Right ventricle myocardium superior (tissue), 1 donor: ENCODE data around the gene VAT1. TPM values are rescaled to one million over a fixed set of nuclear protein-coding genes. Genes with fewer than 3 reads are reported as not detected.
"Not testable (repeated sequence)": the region's sequence is repeated elsewhere in the genome, so short reads cannot be mapped to it uniquely, and the experiment has no call there.

Experiments used
- ATAC-seq: fragments of 200-7000 bp; cut with Tn5 transposase; one replicate; pipeline ENCODE4 v1.9.1; 2020; ENCODE audit warnings: mild to moderate bottlenecking; ENCODE audit not compliant: poor library complexity
- DNase-seq: peaks from one replicate; pipeline ENCODE4 v3.0.0-alpha.2; 2020
- intact Hi-C: fragments of 100-400 bp; cut with DNase I; formaldehyde crosslinking; loops from one replicate; pipeline ENCODE4 v1.11.2; 2022
- total RNA-seq: library from RNA; stranded (reverse); fragmentation: NEBNext Ultra II Directional; extraction: Animal tissue kit (Norgen Biotek cat#: 25700); gene quantifications from one replicate; pipeline ENCODE4 v1.2.1, GENCODE V29; 2021
- donor health status: DM: no; HTN: yes; CAD: no; lungs with severe emphysema.

VAT1 gene
- total RNA-seq, 1 donor from 2014 or later = 89.7 TPM

GRCh38 chr17:42989726-42990652, 32.2 kb downstream of the VAT1 start:
- DNase-seq (no peak), ATAC-seq (no peak)
- intact Hi-C loops = no loop called here

- intact Hi-C loops = no loop called here
- no peak for DNase-seq
- no peak for ATAC-seq
Measured at GRCh38 chr17:42989141-42989540, 33.0 kb downstream of the VAT1 start.

DNA sequence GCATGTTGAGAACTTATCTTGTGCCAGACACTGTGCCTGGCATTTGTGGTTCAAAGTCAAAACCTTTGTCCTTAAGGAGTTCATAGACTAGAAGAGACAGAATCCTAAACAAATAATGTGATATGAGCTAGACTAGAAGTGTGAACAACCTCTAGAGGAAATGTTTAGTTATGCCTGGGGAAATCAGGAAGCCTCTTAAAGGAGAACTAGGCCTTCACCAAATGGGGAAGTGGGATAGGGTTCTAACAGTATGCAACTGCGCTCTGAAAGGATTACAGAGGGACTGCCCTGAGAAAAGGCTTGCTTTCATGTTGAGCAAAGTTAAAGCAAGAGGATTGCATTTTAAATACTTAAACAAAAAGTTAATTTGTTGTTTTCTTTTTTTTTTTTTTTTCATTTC, 37.0 kb downstream of the VAT1 start:
- no peak for DNase-seq
- ATAC-seq = no peak
- intact Hi-C loops = no loop called here

DNA sequence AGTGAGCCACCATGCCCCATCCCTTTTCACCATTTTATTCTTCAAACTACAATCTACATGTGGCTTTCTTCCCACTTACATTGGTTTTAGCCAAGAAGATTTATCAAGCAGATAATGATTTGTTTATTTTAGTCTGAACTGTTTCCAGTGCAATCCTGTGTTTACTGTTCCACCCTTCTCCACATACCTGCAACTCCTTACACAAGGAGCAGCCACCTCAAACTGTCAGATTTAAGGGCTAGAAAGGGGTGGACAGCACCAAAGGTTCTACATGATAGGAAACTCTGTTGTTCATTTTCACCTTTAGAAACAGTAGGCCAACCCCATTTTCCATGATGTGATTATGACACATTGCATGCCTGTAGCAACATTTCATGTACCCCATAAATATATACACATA, 39.9 kb downstream of the VAT1 start:
- no peak for ATAC-seq
- no peak for DNase-seq
- intact Hi-C loops = no loop called here

DNA sequence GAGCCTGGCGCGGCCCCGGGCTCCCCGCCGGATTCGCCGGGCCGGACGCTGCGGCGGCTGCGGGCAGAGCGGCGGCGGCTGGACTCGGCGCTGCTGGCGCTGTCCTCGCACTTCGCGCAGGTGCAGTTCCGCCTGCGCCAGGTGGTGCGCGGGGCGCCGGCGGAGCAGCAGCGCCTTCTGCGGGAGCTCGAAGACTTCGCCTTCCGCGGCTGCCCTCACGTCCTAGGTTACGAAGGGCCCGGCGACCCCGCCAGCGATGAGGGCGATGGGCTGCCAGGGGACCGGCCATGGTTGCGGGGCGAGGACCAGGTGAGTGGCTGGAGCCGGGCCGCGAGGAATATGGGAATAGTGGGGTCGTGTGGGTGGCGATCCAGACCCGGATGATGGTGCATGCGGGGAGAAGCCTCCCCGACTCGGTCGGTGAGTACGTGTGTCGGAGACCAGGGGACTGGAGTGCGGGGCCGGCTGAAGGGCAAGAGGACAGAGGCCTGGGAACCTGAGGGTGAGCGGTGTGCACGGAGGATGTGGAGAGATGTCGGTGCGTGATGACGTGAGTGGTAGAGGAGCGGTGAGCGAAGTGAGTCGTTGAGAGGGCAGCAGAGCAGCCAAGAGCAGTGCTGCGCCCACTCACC, 41.3 kb downstream of the VAT1 start:
- peak; percentile 61 for ATAC-seq
- peak; percentile 52 for DNase-seq
- intact Hi-C loops = no loop called here

DNA sequence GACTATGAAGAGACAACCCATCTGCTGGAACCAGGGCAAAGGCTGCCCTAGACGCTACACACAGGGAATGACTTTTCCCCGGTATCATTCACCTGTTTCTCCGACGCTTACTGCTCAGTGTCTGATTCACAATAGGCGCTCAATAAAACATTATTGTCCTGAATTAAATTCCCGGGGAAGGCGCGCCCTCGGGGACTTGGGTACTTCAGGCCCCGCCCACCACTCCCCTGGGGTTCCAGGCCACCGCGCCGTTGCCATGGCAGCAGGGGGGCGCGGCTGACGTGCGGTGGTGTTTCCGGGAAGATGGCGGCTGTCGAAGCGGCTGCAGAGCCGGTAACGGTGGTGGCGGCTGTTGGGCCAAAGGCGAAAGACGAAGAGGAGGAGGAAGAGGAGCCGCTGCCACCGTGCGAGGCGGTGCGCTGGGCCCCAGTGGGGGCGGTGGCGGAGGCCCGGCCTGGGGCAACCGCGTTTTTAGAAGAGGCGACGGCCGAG, 41.9 kb downstream of the VAT1 start, which contains the start of gene RUNDC1:
Gene RUNDC1, plus strand, starts transcription at position 292 of the 492 bp plus-strand sequence. Its CDS starts 12 bp downstream, at position 304.
- peak; percentile 97 for DNase-seq
- ATAC-seq = peak; percentile 96
- intact Hi-C loops = no loop called here

DNA sequence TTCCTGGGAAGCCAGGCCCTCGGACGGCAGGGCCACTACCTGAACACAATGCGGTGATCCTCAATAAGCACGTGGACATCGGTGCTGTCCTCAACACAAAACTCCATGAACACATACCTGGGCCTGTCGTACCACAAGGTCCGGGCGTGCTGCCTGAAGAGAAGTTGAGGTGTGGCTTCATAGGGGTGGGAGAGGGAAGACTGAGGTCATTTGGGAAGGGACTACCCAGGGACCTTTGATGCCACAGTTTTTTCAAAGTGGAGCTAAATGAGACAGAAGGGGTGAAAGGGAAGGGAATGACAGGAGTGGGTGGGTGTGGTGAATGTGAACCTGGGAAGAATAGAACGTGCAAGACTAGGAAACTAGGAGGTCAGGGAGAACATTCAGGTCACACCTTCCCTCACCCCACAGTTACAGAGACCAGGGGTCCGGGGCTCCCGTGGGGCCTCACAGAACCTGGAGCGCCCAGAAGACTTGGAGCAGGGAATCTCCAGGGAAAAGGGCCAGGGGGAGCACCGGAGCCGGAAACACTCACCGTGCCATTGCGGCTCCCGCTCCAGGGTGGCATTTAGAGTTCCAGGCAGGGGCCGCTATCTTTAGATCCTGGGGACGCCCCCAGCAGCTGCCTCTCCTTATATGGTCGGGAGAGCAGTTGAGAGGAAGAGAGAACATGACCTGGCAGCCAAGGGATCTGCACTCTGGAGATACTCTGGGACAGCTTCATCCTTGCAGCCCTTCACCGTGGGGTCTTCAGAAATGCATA, 42.5 kb downstream of the VAT1 start, which contains the start of gene PTGES3L:
Gene PTGES3L, minus strand, starts transcription at position 570 of the 763 bp plus-strand sequence. Its CDS starts 27 bp downstream, at position 543.
- peak; percentile 85 for ATAC-seq
- intact Hi-C loops = no loop called here
- peak; percentile 70 for DNase-seq

DNA sequence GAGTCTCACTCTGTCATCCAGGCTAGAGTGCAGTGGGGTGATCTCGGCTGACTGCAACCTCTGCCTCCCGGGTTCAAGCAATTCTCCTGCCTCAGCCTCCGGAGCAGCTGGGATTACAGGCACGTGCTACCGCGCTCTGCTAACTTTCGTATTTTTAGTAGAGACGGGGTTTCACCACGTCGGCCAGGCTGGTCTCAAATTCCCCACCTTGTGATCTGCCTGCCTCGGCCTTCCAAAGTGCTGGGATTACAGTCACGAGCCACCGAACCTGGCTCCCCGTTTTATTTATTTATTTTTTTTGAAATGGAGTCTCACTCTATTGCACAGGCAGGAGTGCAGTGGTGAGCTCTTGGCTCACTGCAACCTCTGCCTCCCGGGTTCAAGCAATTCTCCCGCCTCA, 46.5 kb downstream of the VAT1 start:
- DNase-seq, intact Hi-C loops, ATAC-seq: not testable (repeated sequence)

DNA sequence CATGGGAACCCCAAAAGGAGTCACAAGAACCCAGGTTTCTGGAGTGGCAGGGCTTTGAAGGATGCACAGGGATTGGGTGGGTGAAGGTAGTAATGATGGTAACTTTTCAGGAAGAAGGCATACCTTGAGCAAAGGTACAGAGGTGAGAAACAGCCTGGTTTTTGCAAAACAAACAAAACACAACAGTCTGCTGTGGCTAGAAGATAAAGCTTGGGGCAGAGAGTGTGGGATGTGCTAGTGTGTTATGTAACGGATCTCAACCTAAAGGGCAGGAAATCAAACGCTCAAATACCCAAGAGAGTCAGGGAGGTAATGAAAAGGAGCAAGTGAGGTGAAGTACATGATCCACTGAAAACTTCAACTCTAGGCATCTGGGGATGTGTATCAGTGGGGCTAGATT, 46.9 kb downstream of the VAT1 start:
- intact Hi-C loops = no loop called here

GRCh38 chr17:42973323-42973722, 48.9 kb downstream of the VAT1 start:
- intact Hi-C loops, ATAC-seq, DNase-seq: not testable (repeated sequence)

More for the DNA sequence above, 46.9 kb downstream of the VAT1 start:
- ATAC-seq (no peak), DNase-seq (no peak)

DNA sequence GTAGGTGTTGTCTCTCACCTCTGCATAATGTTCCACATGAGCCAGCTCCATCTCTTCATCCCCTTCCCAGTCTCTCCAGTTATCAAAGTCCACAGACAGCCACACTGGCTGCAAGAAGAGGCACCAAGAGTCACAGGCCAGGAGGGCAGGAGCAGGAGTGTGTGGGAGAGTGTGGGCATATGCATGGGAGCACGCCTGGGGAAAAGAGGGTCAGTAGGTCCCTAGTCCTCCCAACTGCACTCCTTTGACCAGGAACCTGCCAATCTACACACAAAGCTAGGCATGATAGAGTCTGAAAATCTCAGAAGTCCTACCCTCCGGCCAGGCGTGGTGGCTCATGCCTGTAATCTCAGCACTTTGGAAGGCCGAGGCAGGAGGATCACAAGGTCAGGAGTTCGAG, 50.6 kb downstream of the VAT1 start:
- DNase-seq (no peak), ATAC-seq (no peak)
- intact Hi-C loops = no loop called here

DNA sequence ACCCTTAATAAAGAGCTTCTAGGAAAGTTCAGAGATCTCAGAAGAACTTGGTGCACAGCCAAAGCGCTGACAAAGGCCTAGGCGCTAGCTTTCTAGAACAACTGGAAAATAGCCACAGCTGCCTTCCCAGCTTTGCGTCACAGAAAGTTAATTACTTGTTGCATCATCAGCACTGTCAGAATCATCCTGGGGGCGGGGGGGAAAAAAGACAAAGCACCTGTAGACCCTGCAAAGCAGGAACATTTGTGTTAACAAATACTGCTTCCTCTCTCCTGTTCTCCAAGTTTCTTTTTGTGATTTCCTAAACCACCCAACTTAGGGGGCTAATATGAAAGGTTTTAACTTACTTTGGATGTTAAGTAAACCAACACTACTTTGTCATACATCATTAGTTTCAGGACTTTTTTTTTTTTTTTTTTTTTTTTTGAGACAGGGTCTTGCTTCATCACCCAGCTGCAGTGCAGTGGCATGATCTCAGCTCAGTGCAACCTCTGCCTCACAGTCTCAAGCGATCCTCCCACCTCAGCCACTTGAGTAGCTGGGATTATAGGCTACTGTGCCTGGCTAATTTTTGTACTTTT, 53.1 kb downstream of the VAT1 start:
- ATAC-seq (no peak), DNase-seq (no peak)
- intact Hi-C loops = no loop called here

DNA sequence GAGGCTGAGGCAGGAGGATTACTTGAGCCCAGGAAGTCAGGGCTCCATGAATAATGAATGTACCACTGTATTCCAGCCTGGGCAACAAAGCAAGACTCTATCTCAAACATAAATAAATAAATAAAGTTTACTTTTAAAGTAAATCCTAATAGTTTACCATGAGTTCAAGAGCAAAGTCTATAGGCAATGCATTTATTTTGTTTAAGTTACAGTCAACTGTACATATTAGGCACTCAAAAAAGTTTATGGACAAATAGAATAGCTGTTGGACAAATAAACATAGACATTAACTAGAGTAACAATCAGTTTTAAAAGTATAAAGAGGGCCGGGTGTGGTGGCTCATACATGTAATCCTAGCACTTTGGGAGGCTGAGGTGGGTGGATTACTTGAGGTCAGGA, 54.3 kb downstream of the VAT1 start:
- ATAC-seq (no peak), DNase-seq (no peak)
- intact Hi-C loops = no loop called here

Other genes with a start within 250 kb of the VAT1 start
- gene VPS25, start 248.9 kb downstream of the VAT1 start, total RNA-seq = 30.3 TPM
- gene WNK4, start 241.8 kb downstream of the VAT1 start, total RNA-seq = not detected
- gene COA3, start 223.7 kb downstream of the VAT1 start, total RNA-seq = 67.2 TPM
- not detected for gene CNTD1, start 223.5 kb downstream of the VAT1 start, total RNA-seq
- 78.0 TPM for gene BECN1, start 198.1 kb downstream of the VAT1 start, total RNA-seq
- 74.7 TPM for gene PSME3, start 189.0 kb downstream of the VAT1 start, total RNA-seq
- gene AOC2, start 177.8 kb downstream of the VAT1 start, total RNA-seq = 0.32 TPM
- 8.3 TPM for gene AOC3, start 171.2 kb downstream of the VAT1 start, total RNA-seq
- gene G6PC1, start 121.6 kb downstream of the VAT1 start, total RNA-seq = not detected
- 30.6 TPM for gene AARSD1, start 57.9 kb downstream of the VAT1 start, total RNA-seq
- 50.6 TPM for gene PTGES3L, start 42.3 kb downstream of the VAT1 start, total RNA-seq
- gene RUNDC1, start 41.8 kb downstream of the VAT1 start, total RNA-seq = 10.0 TPM
- 675 TPM for gene RPL27, start 24.0 kb downstream of the VAT1 start, total RNA-seq
- gene IFI35, start 15.6 kb downstream of the VAT1 start, total RNA-seq = 14.4 TPM
- gene RND2, start 2.8 kb upstream of the VAT1 start, total RNA-seq = 0.65 TPM
- gene BRCA1, start 103.0 kb upstream of the VAT1 start, total RNA-seq = 7.3 TPM
- gene NBR1, start 148.8 kb upstream of the VAT1 start, total RNA-seq = 91.1 TPM
- 3.6 TPM for gene TMEM106A, start 189.5 kb upstream of the VAT1 start, total RNA-seq
- not detected for gene CCDC200, start 206.2 kb upstream of the VAT1 start, total RNA-seq
- 9,490 TPM for gene RNU2-1, start 211.6 kb upstream of the VAT1 start, total RNA-seq